Skeletal muscle cell (primary cell): Measurements from ENCODE around the gene KCNMB3.
"Not testable (repeated sequence)": the region's sequence is repeated elsewhere in the genome, so short reads cannot be mapped to it uniquely, and the experiment has no call there.

Source experiments
- DNase-seq: peaks from one replicate; pipeline ENCODE4 v3.0.0-alpha.2; 2010; ENCODE audit warnings: low read depth
- H3K4me3 ChIP-seq: 2 replicates; pipeline ENCODE4 v1.5.1; 2011; ENCODE audit warnings: low read depth, mild to moderate bottlenecking, control low read depth, low read length, moderate library complexity

The KCNMB3 gene

DNA sequence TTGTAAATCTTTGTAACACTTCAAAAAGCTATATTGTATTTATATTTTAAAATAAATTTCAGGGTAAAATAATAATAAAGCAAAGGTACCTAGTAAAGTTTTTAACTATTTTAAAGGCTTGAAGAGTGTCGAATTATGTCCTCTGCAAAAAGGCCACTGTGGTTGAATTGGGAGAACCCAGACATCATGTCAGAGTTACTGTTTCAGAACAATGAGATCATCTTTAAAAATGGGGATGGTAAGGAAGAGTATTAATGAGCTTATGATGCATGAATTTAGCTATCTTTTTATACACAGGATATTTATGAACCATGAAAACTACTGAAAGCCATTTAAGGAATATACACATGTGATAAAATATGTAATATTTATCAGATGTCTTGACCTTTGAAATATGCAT, 26.3 kb downstream of the KCNMB3 start:
- DNase-seq: no peak
- no peak overlapping the region for H3K4me3 ChIP-seq

DNA sequence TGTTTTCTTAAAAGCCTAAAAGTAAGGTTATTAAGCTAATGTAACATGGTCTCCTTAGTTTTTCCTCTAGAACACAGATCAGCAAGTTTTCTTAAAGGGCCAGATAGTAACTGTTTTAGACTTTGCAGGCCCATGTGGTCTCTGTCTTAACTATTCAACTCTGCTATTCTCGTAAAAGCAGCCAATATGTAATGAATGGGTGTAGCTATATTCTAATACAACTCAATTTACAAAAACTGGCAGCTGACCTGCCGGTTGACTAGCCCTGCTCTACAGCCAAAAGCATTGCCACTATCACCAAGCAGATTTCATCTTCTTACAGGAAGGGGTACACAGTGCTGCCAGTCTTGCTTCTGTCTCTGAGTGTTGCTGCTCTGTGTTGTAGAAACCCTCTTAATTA, 27.4 kb downstream of the KCNMB3 start:
- DNase-seq: no peak
- no peak overlapping the region for H3K4me3 ChIP-seq

DNA sequence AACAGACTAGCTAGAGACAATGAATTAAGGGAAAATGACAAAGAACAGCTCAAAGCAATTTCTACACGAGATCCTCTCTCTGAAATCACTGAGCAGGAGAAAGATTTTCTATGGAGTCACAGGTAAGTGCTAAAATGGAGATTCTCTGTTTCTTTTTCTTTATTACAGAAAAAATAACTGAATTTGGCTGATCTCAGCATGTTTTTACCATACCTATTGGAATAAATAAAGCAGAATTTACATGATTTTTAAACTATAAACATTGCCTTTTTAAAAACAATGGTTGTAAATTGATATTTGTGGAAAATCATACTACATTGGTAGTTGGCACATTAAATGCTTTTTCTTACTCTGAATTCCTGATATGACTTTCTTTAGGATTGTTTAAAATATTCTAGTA, 32.7 kb downstream of the KCNMB3 start:
- H3K4me3 ChIP-seq, DNase-seq: not testable (repeated sequence)

DNA sequence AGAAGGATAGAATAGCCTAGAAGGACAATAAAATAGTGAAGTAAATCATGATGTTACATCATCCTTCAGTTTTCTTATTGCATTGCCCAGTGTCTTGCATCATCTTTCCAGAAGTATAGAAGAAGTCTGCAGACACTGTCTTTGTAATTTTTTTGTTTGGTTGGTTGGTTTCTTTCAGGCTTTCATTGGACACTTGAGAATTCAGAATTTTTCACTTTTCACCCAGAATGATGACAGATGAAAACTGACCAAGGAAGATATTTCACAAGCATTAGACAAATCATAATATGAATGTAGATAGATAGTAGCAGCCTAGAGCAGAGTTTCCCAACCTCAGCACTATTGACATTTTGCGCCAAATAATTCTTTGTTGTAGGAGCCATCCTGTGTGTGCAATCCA, 35.4 kb downstream of the KCNMB3 start:
- peak; percentile 58 for DNase-seq
- not testable (repeated sequence) for H3K4me3 ChIP-seq

DNA sequence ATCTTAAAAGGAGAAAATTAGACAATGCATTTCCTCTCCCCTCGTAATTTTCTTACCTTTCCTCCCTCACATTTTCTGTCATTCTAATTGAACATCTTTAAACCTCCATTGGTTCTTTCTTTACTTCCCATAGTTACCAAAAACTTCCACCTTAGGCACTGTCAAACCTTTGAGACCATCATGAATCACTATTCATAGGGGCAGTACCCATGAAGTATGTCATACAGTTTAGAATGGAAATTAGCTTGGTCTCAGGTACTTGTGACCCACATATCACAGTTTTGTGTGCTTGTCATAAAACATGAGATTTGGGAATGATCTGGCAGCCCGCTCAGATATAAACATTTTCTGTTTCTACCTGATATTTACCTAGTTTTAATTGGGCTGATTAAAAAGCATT, 50.1 kb downstream of the KCNMB3 start:
- no peak for DNase-seq
- H3K4me3 ChIP-seq: no peak overlapping the region

DNA sequence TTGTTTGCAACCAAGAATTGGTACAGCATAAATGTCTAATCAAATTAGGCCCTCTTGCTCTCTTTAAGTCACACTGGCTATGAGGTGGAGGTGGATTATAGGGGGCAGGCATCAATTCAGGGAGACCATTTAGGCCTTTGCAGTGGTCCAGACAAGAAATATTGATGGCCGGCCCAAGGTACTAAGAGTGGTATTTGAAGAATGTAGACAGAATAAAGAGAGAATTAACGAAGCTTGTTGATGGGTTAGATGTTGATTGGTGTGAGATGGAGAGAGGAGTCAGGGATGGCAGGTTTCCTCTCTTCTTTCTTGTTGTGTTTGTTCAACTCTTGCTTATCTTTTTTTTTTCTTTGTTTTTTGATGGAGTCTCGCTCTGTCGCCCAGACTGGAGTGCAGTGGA, 54.2 kb downstream of the KCNMB3 start:
- H3K4me3 ChIP-seq: no peak overlapping the region

DNA sequence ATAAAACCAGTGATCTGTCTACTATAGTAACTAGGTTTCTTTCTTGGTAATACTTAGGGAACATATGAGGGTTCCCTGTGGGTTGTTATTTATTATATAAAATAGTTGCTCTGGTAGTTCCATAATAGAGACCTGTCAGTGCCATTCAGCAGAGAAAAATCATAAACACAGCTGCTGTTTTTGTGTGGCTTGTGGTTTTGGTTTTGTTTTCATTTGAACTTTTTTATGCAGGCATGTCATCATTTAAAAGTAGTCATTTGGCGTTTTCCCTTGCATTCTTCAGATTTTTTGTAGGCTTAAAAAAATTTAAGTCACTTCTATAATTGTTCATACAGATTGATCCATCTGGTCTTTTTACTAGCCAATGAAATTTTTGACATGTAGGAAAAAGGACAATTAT, 54.8 kb downstream of the KCNMB3 start:
- H3K4me3 ChIP-seq: no peak overlapping the region
- DNase-seq: no peak

More for the DNA sequence above, 54.2 kb downstream of the KCNMB3 start:
- DNase-seq: no peak

DNA sequence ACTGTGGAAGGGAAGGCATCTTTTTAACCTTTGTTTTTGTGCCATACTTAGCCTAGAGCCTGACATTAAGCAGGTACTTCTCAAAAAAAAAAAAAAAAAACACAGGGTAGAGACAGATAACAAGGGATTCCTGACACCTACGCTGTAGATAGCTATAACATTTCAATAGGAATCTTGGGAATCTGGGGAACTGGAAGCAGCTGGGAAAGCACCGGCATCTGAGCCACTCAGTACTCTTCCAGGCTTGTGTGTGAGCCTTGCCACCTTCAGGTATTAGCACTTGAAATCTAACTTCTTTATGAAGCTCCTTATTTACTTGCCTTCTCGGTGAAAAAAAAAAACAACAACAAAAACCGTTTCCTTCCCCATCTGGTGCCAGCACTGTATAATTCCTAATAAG, 56.0 kb downstream of the KCNMB3 start:
- H3K4me3 ChIP-seq: no peak overlapping the region
- DNase-seq: no peak
